Neural cell (in vitro differentiated cells): Measurements from ENCODE around the gene PTCSC3. TPM values are rescaled to one million over a fixed set of nuclear protein-coding genes. Genes with fewer than 3 reads are reported as not detected.

Experiments
- H2AFZ ChIP-seq: fragments of 200-600, 300-800 bp; sonication (generic), shearing (Covaris generic); 2 replicates; pipeline ENCODE4 v1.6.0; 2014; ENCODE audit warnings: low read depth, mild to moderate bottlenecking, antibody characterized with exemption, low read length, moderate library complexity
- H3F3A ChIP-seq: fragments of 200-600 bp; shearing (Covaris generic); 2 replicates; pipeline ENCODE4 v1.6.1; 2016; ENCODE audit warnings: mild to moderate bottlenecking, moderate library complexity, mixed read lengths, antibody characterized with exemption, low read length; ENCODE audit not compliant: insufficient read depth, poor library complexity, severe bottlenecking
- H3K27ac ChIP-seq: fragments of 200-600, 300-800 bp; sonication (generic), shearing (Covaris generic); 2 replicates; pipeline ENCODE4 v1.5.1; 2014; ENCODE audit warnings: mild to moderate bottlenecking, low read length, moderate library complexity
- H3K27me3 ChIP-seq: fragments of 300-800, 200-600 bp; sonication (generic), shearing (Covaris generic); 2 replicates; pipeline ENCODE4 v1.6.0; 2014; ENCODE audit warnings: mild to moderate bottlenecking, low read depth, low read length, moderate library complexity; ENCODE audit not compliant: insufficient read depth
- H3K36me3 ChIP-seq: fragments of 300-800, 200-600 bp; sonication (generic), shearing (Covaris generic); 2 replicates; pipeline ENCODE4 v1.5.1; 2014; ENCODE audit warnings: mild to moderate bottlenecking, antibody characterized with exemption, low read length, moderate library complexity; ENCODE audit not compliant: insufficient read depth
- H3K4me2 ChIP-seq: fragments of 300-800, 200-600 bp; sonication (generic), shearing (Covaris generic); 2 replicates; pipeline ENCODE4 v1.6.0; 2014; ENCODE audit warnings: mild to moderate bottlenecking, low read length
- H3K4me3 ChIP-seq: fragments of 300-800, 200-600 bp; sonication (generic), shearing (Covaris generic); 2 replicates; pipeline ENCODE4 v1.5.1; 2014; ENCODE audit warnings: mild to moderate bottlenecking, low read length, moderate library complexity
- H3K79me2 ChIP-seq: fragments of 200-600 bp; shearing (Covaris generic); replicated peaks from 2 replicates; pipeline ENCODE4 v1.6.0; 2014; ENCODE audit warnings: mild to moderate bottlenecking, low read length, moderate library complexity; ENCODE audit not compliant: insufficient read depth
- H3K9ac ChIP-seq: fragments of 300-800, 200-600 bp; sonication (generic), shearing (Covaris generic); 2 replicates; pipeline ENCODE4 v1.6.1; 2016; ENCODE audit warnings: mild to moderate bottlenecking, low read length, mixed read lengths
- H3K9me2 ChIP-seq: fragments of 200-600 bp; shearing (Covaris generic); 2 replicates; pipeline ENCODE4 v1.6.1; 2016; ENCODE audit warnings: mild to moderate bottlenecking, low read length, mixed read lengths; ENCODE audit not compliant: insufficient read depth
- H3K9me3 ChIP-seq: fragments of 200-600, 300-800 bp; sonication (generic), shearing (Covaris generic); 2 replicates; pipeline ENCODE4 v1.6.1; 2016; ENCODE audit warnings: mild to moderate bottlenecking, mixed run types, low read length, moderate library complexity, mixed read lengths
- H4K20me1 ChIP-seq: fragments of 200-600 bp; shearing (Covaris generic); 2 replicates; pipeline ENCODE4 v1.6.1; 2016; ENCODE audit warnings: mild to moderate bottlenecking, mixed run types; ENCODE audit not compliant: insufficient read depth
- CTCF ChIP-seq: fragments of 450-650 bp; IDR thresholded peaks from 2 replicates; pipeline ENCODE4 v1.5.1; 2014; ENCODE audit warnings: antibody characterized with exemption, mild to moderate bottlenecking, moderate library complexity; ENCODE audit not compliant: poor library complexity, severe bottlenecking
- EP300 ChIP-seq: fragments of 450-650 bp; conservative IDR thresholded peaks from 2 replicates; pipeline ENCODE4 v1.6.1; 2014; ENCODE audit warnings: antibody characterized with exemption, mild to moderate bottlenecking, moderate library complexity; ENCODE audit not compliant: poor library complexity, severe bottlenecking
- EZH2 ChIP-seq: fragments of 200-600, 300-800 bp; shearing (Covaris generic), sonication (generic); IDR thresholded peaks from 2 replicates; pipeline ENCODE4 v1.6.1; 2014; ENCODE audit warnings: antibody characterized with exemption, low read length, borderline replicate concordance, mild to moderate bottlenecking; ENCODE audit not compliant: insufficient read depth, poor library complexity, severe bottlenecking
- MXI1 ChIP-seq: fragments of 450-650 bp; conservative IDR thresholded peaks from 2 replicates; pipeline ENCODE4 v1.6.1; 2014; ENCODE audit warnings: antibody characterized with exemption, mild to moderate bottlenecking; ENCODE audit not compliant: poor library complexity, severe bottlenecking
- POLR2AphosphoS5 ChIP-seq: IDR thresholded peaks from 2 replicates; pipeline ENCODE4 v1.6.1; 2012
- RAD21 ChIP-seq: fragments of 450-650 bp; conservative IDR thresholded peaks from 2 replicates; pipeline ENCODE4 v1.6.1; 2014; ENCODE audit warnings: antibody characterized with exemption, mild to moderate bottlenecking, moderate library complexity
- REST ChIP-seq: IDR thresholded peaks from 2 replicates; pipeline ENCODE4 v1.6.1; 2012; ENCODE audit warnings: borderline replicate concordance
- SMC3 ChIP-seq: fragments of 450-650 bp; conservative IDR thresholded peaks from 2 replicates; pipeline ENCODE4 v1.6.1; 2014; ENCODE audit warnings: antibody characterized with exemption, mild to moderate bottlenecking, moderate library complexity; ENCODE audit not compliant: poor library complexity
- TAF1 ChIP-seq: IDR thresholded peaks from 2 replicates; pipeline ENCODE4 v1.6.1; 2012; ENCODE audit warnings: low read depth
- polyA plus RNA-seq: library from polyadenylated mRNA; depleted of rRNA; stranded (reverse); fragments of >200 nt; gene quantifications from 2 replicates; pipeline ENCODE4 v1.2.3, GENCODE V29; 2014

Gene PTCSC3
- polyA plus RNA-seq, 1 donor from 2014 or later: not detected

- Histone ChIP-seq H3F3A (no peaks in the 10 kb centered on the region), H3K9ac (no peak overlapping the region), H4K20me1 (no peaks in the 10 kb centered on the region), H3K9me3 (no peaks in the 10 kb centered on the region), H3K9me2 (no peaks in the 10 kb centered on the region), H3K4me3 (no peak overlapping the region), H3K27ac (no peak overlapping the region), H3K27me3 (no peaks in the 10 kb centered on the region), H3K36me3 (no peaks in the 10 kb centered on the region), H3K4me2 (no peak overlapping the region), H3K79me2 (no peaks in the 10 kb centered on the region), H2AFZ (no peak overlapping the region)
- TF ChIP-seq EZH2 (no peak), RAD21 (no peak), REST (no peak), SMC3 (no peak), TAF1 (no peak), POLR2AphosphoS5 (no peak), CTCF (no peak)
These were observed 18.1 kb upstream of the PTCSC3 start for GRCh38 chr14:36194663-36195062.

GRCh38 chr14:36192530-36192929 lies 16.0 kb upstream of the PTCSC3 start:
- H3K27ac ChIP-seq: no peak overlapping the region
- H3K9me2 ChIP-seq: no peaks in the 10 kb centered on the region
- no peaks in the 10 kb centered on the region for H3F3A ChIP-seq
- no peaks in the 10 kb centered on the region for H4K20me1 ChIP-seq
- no peak overlapping the region for H3K4me2 ChIP-seq
- H3K79me2 ChIP-seq: no peaks in the 10 kb centered on the region
- H3K4me3 ChIP-seq: no peak overlapping the region
- H3K36me3 ChIP-seq: no peaks in the 10 kb centered on the region
- H2AFZ ChIP-seq: no peak overlapping the region
- H3K9me3 ChIP-seq: no peaks in the 10 kb centered on the region
- H3K27me3 ChIP-seq: no peaks in the 10 kb centered on the region
- TF ChIP-seq RAD21 (no peak), EP300 (no peak), SMC3 (no peak), POLR2AphosphoS5 (no peak), CTCF (no peak), EZH2 (no peak), MXI1 (no peak), REST (no peak), TAF1 (no peak)
- no peak overlapping the region for H3K9ac ChIP-seq
